Mesangial cell (primary cell): ENCODE data around the gene SLC22A4. TPM values are rescaled to one million over a fixed set of nuclear protein-coding genes. Genes with fewer than 3 reads are reported as not detected.

Source experiments
- total RNA-seq: library from RNA; depleted of rRNA; stranded (reverse); fragments of >200 nt; gene quantifications from 2 replicates; pipeline ENCODE4 v1.2.3, GENCODE V29; 2015

The SLC22A4 gene
- 1.1 and 2.1 TPM in 2 replicates for total RNA-seq

GRCh38 chr5:132293992-132294727, at the start of gene SLC22A4:
SLC22A4 (plus strand) TSS chr5:132294394; CDS start chr5:132294617, 223 bp downstream.

GRCh38 chr5:132257131-132258101, 36.8 kb upstream of the SLC22A4 start, which contains the start of gene PDLIM4:
PDLIM4 (plus strand) TSS chr5:132257696; CDS start chr5:132257735, 39 bp downstream.

GRCh38 chr5:132369474-132370180, 75.4 kb downstream of the SLC22A4 start, which contains the start of gene SLC22A5:
SLC22A5 (plus strand) TSS chr5:132369710; CDS start chr5:132369973, 263 bp downstream.

Other genes starting within 250 kb of the SLC22A4 start
- gene IL3, start 233.7 kb upstream of the SLC22A4 start, total RNA-seq = not detected in 2 replicates
- gene CSF2, start 220.6 kb upstream of the SLC22A4 start, total RNA-seq = 0.25 and 2.8 TPM in 2 replicates
- 53.4 and 68.9 TPM in 2 replicates for gene P4HA2, start 66.5 kb upstream of the SLC22A4 start, total RNA-seq
- gene PDLIM4, start 36.7 kb upstream of the SLC22A4 start, total RNA-seq = 171 and 182 TPM in 2 replicates
- gene SLC22A5, start 75.3 kb downstream of the SLC22A4 start, total RNA-seq = 9.9 and 24.8 TPM in 2 replicates
- 22.0 and 32.7 TPM in 2 replicates for gene IRF1, start 196.4 kb downstream of the SLC22A4 start, total RNA-seq
- gene IL5, start 249.1 kb downstream of the SLC22A4 start, total RNA-seq = not detected in 2 replicates